Gastrocnemius medialis (tissue), 4 donors: ENCODE data around the gene SGMS1. TPM values are rescaled to one million over a fixed set of nuclear protein-coding genes. Genes with fewer than 3 reads are reported as not detected.
"Not testable (repeated sequence)": the region's sequence is repeated elsewhere in the genome, so short reads cannot be mapped to it uniquely, and the experiment has no call there.

Source experiments
- ATAC-seq, 2 donors: fragments of 150-250 bp; one replicate each; pipeline ENCODE4 v1.9.1; 2016
- DNase-seq, 2 donors: peaks; one replicate each; pipeline ENCODE4 v3.0.0-alpha.2; 2019
- H3K27ac ChIP-seq, 4 donors: fragments of 200-600 bp; sonication (generic); 1 replicate in 1 of 4; 2 replicates in 3 of 4; pipeline ENCODE4 v1.5.1; 2016 to 2018; ENCODE audit warnings: mild to moderate bottlenecking in 2 of 4, moderate library complexity in 1 of 4
- H3K27me3 ChIP-seq, 3 donors: fragments of 200-600 bp; sonication (generic) in 2 of 3; 1 replicate in 1 of 3; 2 replicates in 2 of 3; pipeline versions ENCODE4 v1.5.1 to v1.6.0; 2016 to 2019; ENCODE audit warnings: mild to moderate bottlenecking in 1 of 3, moderate library complexity in 1 of 3
- H3K36me3 ChIP-seq, 2 donors: fragments of 200-600 bp; sonication (generic) in 1 of 2; one replicate each; pipeline ENCODE4 v1.5.1; 2017 to 2018
- H3K4me1 ChIP-seq, 2 donors: fragments of 200-600 bp; sonication (generic) in 1 of 2; one replicate each; pipeline ENCODE4 v1.5.1; 2016 to 2017; ENCODE audit warnings: mild to moderate bottlenecking in 2 of 2
- H3K4me3 ChIP-seq, 4 donors: fragments of 200-600 bp; sonication (generic) in 3 of 4; 1 replicate in 1 of 4; 2 replicates in 3 of 4; pipeline ENCODE4 v1.5.1; 2016 to 2019; ENCODE audit warnings: mild to moderate bottlenecking in 2 of 4
- H3K9me3 ChIP-seq, 3 donors: fragments of 200-600 bp; sonication (generic) in 2 of 3; 1 replicate in 1 of 3; 2 replicates in 2 of 3; pipeline ENCODE4 v1.5.1; 2016 to 2019
- POLR2A ChIP-seq, 2 donors: fragments of 450-650 bp; IDR thresholded peaks; one replicate each; pipeline ENCODE4 v1.6.1; 2017; ENCODE audit warnings: antibody characterized with exemption in 2 of 2, mild to moderate bottlenecking in 2 of 2, moderate library complexity in 2 of 2
- in situ Hi-C, 4 donors: fragments of 200-750 bp; cut with MboI; loops; one replicate each; pipeline versions ENCODE4 v1.15.0 to v1.8.0; 2017; ENCODE audit warnings: low sequenced_read_pairs in 4 of 4
- intact Hi-C: fragments of 100-400 bp; cut with DNase I; formaldehyde crosslinking; loops from one replicate; pipeline ENCODE4 v1.15.1; 2023; ENCODE audit warnings: low total_unique reads
- total RNA-seq, 4 donors: library from RNA; depleted of rRNA; stranded (reverse); fragments of >200 nt; gene quantifications; one replicate each; pipeline versions ENCODE4 v1.1.0 to v1.2.3, GENCODE V29; 2016
- TF ChIP-seq, protein P1 (sequence below), 5 experiments: fragments of 450-650 bp in 3 of 5; fragments of 200-600 bp in 2 of 5; sonication (generic) in 2 of 5; IDR thresholded peaks in 4 of 5; conservative IDR thresholded peaks in 1 of 5; 1 replicate in 4 of 5; 2 replicates in 1 of 5; pipeline ENCODE4 v1.5.1; 2016 to 2019; ENCODE audit warnings: antibody characterized with exemption in 5 of 5, mild to moderate bottlenecking in 3 of 5, moderate library complexity in 3 of 5

Gene SGMS1
- total RNA-seq, 4 donors from 2014 or later: 17.6 to 30.7 (median 25.0) TPM

DNA sequence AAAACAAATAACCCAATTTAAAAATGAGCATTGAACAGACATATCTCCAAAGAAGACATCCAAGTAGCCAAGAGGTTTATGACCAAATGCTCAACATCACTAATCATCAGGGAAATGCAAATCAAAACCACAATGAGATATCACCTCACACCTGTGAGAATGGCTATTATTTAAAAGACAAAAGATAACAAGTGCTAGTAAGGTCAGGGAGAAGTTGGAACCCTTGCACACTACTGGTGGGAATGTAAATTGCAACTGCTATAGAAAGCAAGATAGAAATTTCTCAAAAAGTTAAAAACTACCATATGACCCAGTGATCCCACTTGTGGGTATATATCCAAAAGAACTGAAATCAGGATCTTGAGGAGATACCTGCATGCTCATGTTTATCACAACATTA lies 49.5 kb downstream of the SGMS1 start:
- Histone ChIP-seq H3K4me3 (no peak overlapping the region), H3K27ac (no peak overlapping the region), H3K27me3 (no peaks in the 10 kb centered on the region), H3K9me3 (no peaks in the 10 kb centered on the region), H3K4me1 (peaks cover 40 to 47% of the 10 kb centered on the region in 2 donors), H3K36me3 (no peaks in the 10 kb centered on the region)
- intact Hi-C loops: no loop called here
- in situ Hi-C loops: no loop called here
- ATAC-seq (no peak), DNase-seq (no peak)
- TF ChIP-seq POLR2A (IDR thresholded peaks at IDR 0.05): no peak
- TF ChIP-seq, protein P1, sequence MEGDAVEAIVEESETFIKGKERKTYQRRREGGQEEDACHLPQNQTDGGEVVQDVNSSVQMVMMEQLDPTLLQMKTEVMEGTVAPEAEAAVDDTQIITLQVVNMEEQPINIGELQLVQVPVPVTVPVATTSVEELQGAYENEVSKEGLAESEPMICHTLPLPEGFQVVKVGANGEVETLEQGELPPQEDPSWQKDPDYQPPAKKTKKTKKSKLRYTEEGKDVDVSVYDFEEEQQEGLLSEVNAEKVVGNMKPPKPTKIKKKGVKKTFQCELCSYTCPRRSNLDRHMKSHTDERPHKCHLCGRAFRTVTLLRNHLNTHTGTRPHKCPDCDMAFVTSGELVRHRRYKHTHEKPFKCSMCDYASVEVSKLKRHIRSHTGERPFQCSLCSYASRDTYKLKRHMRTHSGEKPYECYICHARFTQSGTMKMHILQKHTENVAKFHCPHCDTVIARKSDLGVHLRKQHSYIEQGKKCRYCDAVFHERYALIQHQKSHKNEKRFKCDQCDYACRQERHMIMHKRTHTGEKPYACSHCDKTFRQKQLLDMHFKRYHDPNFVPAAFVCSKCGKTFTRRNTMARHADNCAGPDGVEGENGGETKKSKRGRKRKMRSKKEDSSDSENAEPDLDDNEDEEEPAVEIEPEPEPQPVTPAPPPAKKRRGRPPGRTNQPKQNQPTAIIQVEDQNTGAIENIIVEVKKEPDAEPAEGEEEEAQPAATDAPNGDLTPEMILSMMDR (IDR thresholded peaks at IDR 0.05 in 4 of 5, conservative IDR thresholded peaks at IDR 0.05 in 1 of 5): no peak

DNA sequence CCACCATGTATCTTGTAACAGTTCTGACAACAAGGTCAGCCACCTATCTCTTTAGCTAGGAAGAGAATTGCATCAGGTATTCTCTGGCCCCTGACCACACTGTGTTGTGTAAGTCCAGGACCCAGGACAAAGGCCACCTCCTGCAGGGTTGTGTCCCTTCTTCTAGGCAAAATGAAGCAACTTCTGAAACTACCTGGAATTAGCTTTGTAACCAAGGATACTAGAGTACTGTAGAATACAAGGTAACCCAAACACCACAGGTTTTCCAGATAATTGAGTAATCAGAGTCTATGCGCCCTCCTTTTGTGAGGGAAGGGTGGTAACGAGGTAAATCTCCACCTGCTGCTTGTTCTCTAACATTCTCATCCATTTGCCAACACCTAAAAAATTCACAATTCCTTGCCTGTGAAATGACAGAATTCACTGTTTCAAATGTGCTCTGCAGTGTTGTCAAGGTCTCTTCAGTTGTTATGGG lies 51.7 kb downstream of the SGMS1 start:
- DNase-seq (no peak), ATAC-seq (no peak)
- H3K36me3 ChIP-seq: no peaks in the 10 kb centered on the region
- in situ Hi-C loops: no loop called here
- peaks cover 26 to 32% of the 10 kb centered on the region in 2 donors for H3K4me1 ChIP-seq
- TF ChIP-seq, protein P1 (IDR thresholded peaks at IDR 0.05 in 4 of 5, conservative IDR thresholded peaks at IDR 0.05 in 1 of 5): no peak
- no peak for TF ChIP-seq POLR2A (IDR thresholded peaks at IDR 0.05)
- H3K27me3 ChIP-seq: no peaks in the 10 kb centered on the region
- intact Hi-C loops: no loop called here
- H3K27ac ChIP-seq: no peak overlapping the region
- no peak overlapping the region for H3K4me3 ChIP-seq
- no peaks in the 10 kb centered on the region for H3K9me3 ChIP-seq

DNA sequence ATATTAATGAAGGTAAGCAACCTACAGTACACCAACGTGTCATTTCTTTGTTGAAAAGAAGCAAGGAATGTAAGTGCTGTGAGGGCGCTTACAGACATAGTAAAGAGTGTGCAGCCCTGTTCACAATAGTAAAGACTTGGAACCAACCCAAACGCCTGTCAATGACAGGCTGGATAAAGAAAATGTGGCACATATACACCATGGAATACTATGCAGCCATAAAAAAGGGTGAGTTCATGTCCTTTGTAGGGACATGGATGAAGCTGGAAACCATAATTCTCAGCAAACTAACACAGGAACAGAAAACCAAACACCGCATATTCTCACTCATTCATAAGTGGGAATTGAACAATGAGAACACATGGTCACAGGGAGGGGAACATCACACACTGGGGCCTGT lies 55.0 kb downstream of the SGMS1 start:
- DNase-seq, H3K9me3 ChIP-seq, in situ Hi-C loops, H3K27ac ChIP-seq, H3K4me3 ChIP-seq, H3K36me3 ChIP-seq, H3K27me3 ChIP-seq, intact Hi-C loops, ATAC-seq: not testable (repeated sequence)
- peaks cover 20 to 22% of the 10 kb centered on the region in 2 donors for H3K4me1 ChIP-seq

DNA sequence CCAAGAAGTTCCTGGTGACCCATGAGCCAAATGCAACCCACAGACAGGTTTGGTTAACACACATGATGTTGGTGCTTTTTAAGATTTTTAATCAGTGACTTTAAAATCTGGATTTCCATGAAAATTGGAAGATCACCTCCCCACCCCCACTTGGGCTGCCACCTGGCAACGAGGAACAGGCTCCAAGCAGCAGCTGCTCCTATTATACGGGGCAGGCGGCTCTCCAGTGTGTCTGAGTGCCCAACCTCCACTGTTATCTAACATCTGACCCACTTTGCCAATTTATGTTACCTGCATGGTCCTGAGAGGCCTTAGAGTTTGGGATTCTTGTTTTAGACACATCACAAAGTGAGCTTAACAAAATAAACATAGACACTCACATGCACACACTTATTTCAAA lies 56.4 kb downstream of the SGMS1 start:
- intact Hi-C loops: no loop called here
- in situ Hi-C loops: no loop called here
- Histone ChIP-seq H3K9me3 (no peaks in the 10 kb centered on the region), H3K27me3 (no peaks in the 10 kb centered on the region), H3K36me3 (no peaks in the 10 kb centered on the region), H3K4me3 (no peak overlapping the region), H3K4me1 (peaks cover 16 to 19% of the 10 kb centered on the region in 2 donors), H3K27ac (no peak overlapping the region)
- TF ChIP-seq, protein P1 (IDR thresholded peaks at IDR 0.05 in 4 of 5, conservative IDR thresholded peaks at IDR 0.05 in 1 of 5): no peak
- no peak for DNase-seq
- no peak for ATAC-seq

DNA sequence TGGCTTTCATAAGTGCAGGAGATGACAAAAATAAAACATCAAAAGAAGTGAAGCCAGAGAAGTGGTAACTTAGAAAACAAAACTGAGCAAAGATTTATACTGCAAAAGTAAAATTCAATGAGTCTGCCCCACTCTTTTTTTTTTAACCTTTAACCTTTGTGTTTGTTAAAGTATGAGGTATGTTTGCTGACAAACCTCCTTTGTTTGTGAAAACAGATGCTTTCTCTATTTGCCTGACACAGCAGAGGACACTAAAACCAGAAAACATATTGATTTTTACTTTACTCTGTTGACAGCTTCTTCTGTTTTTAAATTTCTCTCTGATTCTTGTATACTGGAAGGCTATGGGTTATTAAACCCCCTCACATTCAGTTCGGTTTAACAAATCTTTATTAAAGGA lies 57.6 kb downstream of the SGMS1 start:
- H3K4me3 ChIP-seq: no peak overlapping the region
- H3K9me3 ChIP-seq: no peaks in the 10 kb centered on the region
- ATAC-seq (no peak), DNase-seq (no peak)
- in situ Hi-C loops: no loop called here
- H3K4me1 ChIP-seq: peaks cover 18 to 20% of the 10 kb centered on the region in 2 donors
- no peak overlapping the region for H3K27ac ChIP-seq
- H3K27me3 ChIP-seq: no peaks in the 10 kb centered on the region
- TF ChIP-seq POLR2A (IDR thresholded peaks at IDR 0.05): no peak
- TF ChIP-seq, protein P1 (IDR thresholded peaks at IDR 0.05 in 4 of 5, conservative IDR thresholded peaks at IDR 0.05 in 1 of 5): no peak
- no peaks in the 10 kb centered on the region for H3K36me3 ChIP-seq
- intact Hi-C loops: no loop called here
